ENCODE data around the gene TMEM115. TPM values are rescaled to one million over a fixed set of nuclear protein-coding genes. Genes with fewer than 3 reads are reported as not detected.
A peak's percentile ranks its signal among the peaks of the same experiment; 100 is the strongest.

Gene TMEM115
- total and polyA plus RNA-seq, 2 of the 13 experiments (the other 11 are each of a cell fraction or from before 2014, with no cell fraction given) = 22.1 to 30.7 TPM

GRCh38 chr3:50327943-50328691, 31.2 kb downstream of the TMEM115 start, which contains the start of gene TUSC2 (continued):
- TF ChIP-seq BCLAF1 (IDR thresholded peaks at IDR 0.05) (no peak), YEATS2 (CRISPR knock-in tag; IDR thresholded peaks at IDR 0.05; ENCODE audit: borderline replicate concordance) (peak; percentile 88), ZC3H13 (CRISPR knock-in tag; IDR thresholded peaks at IDR 0.05) (0 out of 2 replicates have a peak, but pooled peaks have one; percentile 10), REL (CRISPR knock-in tag; conservative IDR thresholded peaks at IDR 0.05) (no peak), TBP (CRISPR knock-in tag; IDR thresholded peaks at IDR 0.05) (no peak; the same call in 1 of the 2 replicates), ZNF790 (CRISPR knock-in tag; IDR thresholded peaks at IDR 0.05; ENCODE audit: borderline replicate concordance) (0 out of 2 replicates have a peak, but pooled peaks have one; percentile 47), JUND (CRISPR knock-in tag; IDR thresholded peaks at IDR 0.05) (no peak), WIZ (CRISPR knock-in tag; IDR thresholded peaks at IDR 0.05) (no peak; the same call in 1 of the 2 replicates), JUN (CRISPR knock-in tag; IDR thresholded peaks at IDR 0.05) (no peak), POLR2G (IDR thresholded peaks at IDR 0.05; ENCODE audit: low read depth, low read length) (peak; percentile 94)
- TF ChIP-seq, protein P1, sequence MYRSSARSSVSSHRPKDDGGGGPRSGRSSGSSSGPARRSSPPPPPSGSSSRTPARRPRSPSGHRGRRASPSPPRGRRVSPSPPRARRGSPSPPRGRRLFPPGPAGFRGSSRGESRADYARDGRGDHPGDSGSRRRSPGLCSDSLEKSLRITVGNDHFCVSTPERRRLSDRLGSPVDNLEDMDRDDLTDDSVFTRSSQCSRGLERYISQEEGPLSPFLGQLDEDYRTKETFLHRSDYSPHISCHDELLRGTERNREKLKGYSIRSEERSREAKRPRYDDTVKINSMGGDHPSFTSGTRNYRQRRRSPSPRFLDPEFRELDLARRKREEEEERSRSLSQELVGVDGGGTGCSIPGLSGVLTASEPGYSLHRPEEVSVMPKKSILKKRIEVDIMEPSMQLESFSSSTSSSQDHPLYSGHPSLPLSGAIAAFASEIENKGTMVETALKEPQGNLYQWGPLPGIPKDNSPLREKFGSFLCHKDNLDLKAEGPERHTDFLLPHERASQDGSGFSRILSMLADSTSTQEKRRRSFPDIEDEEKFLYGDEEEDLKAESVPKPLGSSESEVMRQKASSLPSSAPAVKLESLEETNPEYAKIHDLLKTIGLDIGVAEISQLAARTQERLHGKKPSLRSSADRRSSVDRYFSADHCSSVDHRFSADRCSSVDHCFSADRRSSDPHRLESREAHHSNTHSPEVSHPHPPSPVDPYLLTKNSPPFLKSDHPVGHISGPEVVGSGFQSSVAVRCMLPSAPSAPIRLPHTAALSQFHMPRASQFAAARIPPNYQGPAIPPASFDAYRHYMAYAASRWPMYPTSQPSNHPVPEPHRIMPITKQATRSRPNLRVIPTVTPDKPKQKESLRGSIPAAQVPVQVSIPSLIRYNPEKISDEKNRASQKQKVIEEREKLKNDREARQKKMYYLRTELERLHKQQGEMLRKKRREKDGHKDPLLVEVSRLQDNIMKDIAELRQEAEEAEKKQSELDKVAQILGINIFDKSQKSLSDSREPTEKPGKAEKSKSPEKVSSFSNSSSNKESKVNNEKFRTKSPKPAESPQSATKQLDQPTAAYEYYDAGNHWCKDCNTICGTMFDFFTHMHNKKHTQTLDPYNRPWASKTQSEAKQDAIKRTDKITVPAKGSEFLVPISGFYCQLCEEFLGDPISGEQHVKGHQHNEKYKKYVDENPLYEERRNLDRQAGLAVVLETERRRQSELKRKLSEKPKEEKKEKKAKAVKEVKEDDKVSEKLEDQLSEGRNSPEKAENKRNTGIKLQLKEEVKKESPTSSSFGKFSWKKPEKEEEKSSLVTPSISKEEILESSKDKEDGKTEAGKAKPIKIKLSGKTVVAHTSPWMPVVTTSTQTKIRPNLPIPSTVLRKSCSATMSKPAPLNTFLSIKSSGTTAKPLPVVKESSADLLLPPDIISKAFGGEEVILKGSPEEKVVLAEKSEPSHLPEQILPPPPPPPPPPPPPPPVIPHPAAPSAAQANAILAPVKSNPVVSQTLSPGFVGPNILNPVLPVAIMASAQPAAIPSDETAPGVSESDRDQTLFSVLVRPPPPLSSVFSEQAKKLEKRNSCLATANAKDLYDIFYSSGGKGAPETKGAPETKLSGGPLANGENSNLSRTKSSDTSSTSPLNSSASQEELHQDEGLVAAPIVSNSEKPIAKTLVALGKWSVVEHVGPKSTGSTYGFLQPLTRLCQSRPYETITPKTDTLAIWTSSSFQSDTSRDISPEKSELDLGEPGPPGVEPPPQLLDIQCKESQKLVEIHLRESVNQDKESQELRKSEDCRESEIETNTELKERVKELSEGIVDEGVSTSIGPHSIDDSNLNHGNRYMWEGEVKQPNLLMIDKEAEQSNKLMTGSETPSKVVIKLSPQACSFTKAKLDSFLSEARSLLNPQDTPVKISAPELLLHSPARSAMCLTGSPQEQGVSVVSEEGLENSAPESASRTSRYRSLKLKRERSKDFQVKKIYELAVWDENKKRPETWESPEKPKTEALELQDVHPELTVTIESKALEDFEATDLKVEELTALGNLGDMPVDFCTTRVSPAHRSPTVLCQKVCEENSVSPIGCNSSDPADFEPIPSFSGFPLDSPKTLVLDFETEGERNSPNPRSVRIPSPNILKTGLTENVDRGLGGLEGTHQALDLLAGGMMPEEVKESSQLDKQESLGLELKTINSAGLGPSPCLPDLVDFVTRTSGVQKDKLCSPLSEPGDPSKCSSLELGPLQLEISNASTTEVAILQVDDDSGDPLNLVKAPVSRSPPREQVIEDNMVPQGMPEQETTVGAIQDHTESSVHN (CRISPR knock-in tag; IDR thresholded peaks at IDR 0.05) = no peak
- TF ChIP-seq, protein P2, sequence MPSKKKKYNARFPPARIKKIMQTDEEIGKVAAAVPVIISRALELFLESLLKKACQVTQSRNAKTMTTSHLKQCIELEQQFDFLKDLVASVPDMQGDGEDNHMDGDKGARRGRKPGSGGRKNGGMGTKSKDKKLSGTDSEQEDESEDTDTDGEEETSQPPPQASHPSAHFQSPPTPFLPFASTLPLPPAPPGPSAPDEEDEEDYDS (CRISPR knock-in tag; IDR thresholded peaks at IDR 0.05) = peak; percentile 98
- TF ChIP-seq, protein P3, sequence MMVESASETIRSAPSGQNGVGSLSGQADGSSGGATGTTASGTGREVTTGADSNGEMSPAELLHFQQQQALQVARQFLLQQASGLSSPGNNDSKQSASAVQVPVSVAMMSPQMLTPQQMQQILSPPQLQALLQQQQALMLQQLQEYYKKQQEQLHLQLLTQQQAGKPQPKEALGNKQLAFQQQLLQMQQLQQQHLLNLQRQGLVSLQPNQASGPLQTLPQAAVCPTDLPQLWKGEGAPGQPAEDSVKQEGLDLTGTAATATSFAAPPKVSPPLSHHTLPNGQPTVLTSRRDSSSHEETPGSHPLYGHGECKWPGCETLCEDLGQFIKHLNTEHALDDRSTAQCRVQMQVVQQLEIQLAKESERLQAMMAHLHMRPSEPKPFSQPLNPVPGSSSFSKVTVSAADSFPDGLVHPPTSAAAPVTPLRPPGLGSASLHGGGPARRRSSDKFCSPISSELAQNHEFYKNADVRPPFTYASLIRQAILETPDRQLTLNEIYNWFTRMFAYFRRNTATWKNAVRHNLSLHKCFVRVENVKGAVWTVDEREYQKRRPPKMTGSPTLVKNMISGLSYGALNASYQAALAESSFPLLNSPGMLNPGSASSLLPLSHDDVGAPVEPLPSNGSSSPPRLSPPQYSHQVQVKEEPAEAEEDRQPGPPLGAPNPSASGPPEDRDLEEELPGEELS (CRISPR knock-in tag; IDR thresholded peaks at IDR 0.05) = peak; percentile 40; the same call in 1 of the 2 replicates

Measured in HepG2 (cell line).